ENCODE results near the gene PIEZO1. TPM values are rescaled to one million over a fixed set of nuclear protein-coding genes. Genes with fewer than 3 reads are reported as not detected.

The PIEZO1 gene
- total RNA-seq, 1 donor from 2014 or later = 45.9 TPM

- Histone ChIP-seq H3K9me3 (ENCODE audit: control insufficient read depth in 3 of 3, low read length in 3 of 3) (no peaks in the 10 kb centered on the region), H3K4me3 (ENCODE audit: low read length in 3 of 3) (no peak overlapping the region), H3K27me3 (ENCODE audit: control insufficient read depth in 3 of 3, insufficient read depth in 3 of 3, low read length in 3 of 3) (peaks cover 0 to 3% (median 0%) of the 10 kb centered on the region in 3 donors), H3K27ac (ENCODE audit: low read depth, low read length) (no peak overlapping the region), H3K9ac (ENCODE audit: low read depth in 1 of 3, low read length in 3 of 3) (no peak overlapping the region), H3K4me1 (ENCODE audit: control insufficient read depth in 3 of 3, insufficient read depth in 3 of 3, low read length in 3 of 3) (no peaks in the 10 kb centered on the region), H3K36me3 (ENCODE audit: control insufficient read depth in 3 of 3, insufficient read depth in 3 of 3, low read length in 3 of 3) (peaks cover 17 to 23% (median 18%) of the 10 kb centered on the region in 3 donors)
Observed at GRCh38 chr16:88721815-88722755, 62.9 kb downstream of the PIEZO1 start.

DNA sequence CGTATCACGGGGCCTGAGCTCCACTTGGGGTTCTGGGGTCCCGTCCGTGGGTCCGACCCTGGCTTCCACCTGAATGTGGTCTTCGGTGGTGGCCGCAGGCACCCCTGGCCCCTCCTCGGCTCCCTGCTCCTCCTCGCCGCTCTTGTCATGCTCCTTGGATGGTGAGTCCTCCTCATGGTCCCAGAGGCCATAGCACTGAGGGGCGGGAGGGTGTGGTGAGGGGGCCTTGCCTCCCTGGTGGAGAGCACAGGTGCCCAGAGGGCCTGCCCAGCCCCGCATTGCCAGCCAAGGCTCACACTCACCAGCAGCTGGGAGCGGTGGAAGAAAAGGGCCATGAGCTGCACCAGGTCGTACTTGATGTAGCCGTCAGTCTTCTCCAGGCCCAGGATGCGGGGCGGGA lies 63.8 kb downstream of the PIEZO1 start:
- peaks cover 24 to 31% (median 26%) of the 10 kb centered on the region in 3 donors for H3K36me3 ChIP-seq (ENCODE audit: control insufficient read depth in 3 of 3, insufficient read depth in 3 of 3, low read length in 3 of 3)
- H3K4me3 ChIP-seq (ENCODE audit: low read length in 3 of 3) = no peak overlapping the region
- no peaks in the 10 kb centered on the region for H3K9me3 ChIP-seq (ENCODE audit: control insufficient read depth in 3 of 3, low read length in 3 of 3)
- no peak overlapping the region for H3K27ac ChIP-seq (ENCODE audit: low read depth, low read length)
- H3K4me1 ChIP-seq (ENCODE audit: control insufficient read depth in 3 of 3, insufficient read depth in 3 of 3, low read length in 3 of 3) = no peaks in the 10 kb centered on the region
- no peak overlapping the region for H3K9ac ChIP-seq (ENCODE audit: low read depth in 1 of 3, low read length in 3 of 3)
- H3K27me3 ChIP-seq (ENCODE audit: control insufficient read depth in 3 of 3, insufficient read depth in 3 of 3, low read length in 3 of 3) = peaks cover 0 to 3% (median 0%) of the 10 kb centered on the region in 3 donors

- Histone ChIP-seq H3K9me3 (ENCODE audit: control insufficient read depth in 3 of 3, low read length in 3 of 3) (no peaks in the 10 kb centered on the region), H3K36me3 (ENCODE audit: control insufficient read depth in 3 of 3, insufficient read depth in 3 of 3, low read length in 3 of 3) (peaks cover 27 to 35% (median 30%) of the 10 kb centered on the region in 3 donors), H3K27me3 (ENCODE audit: control insufficient read depth in 3 of 3, insufficient read depth in 3 of 3, low read length in 3 of 3) (no peaks in the 10 kb centered on the region), H3K4me1 (ENCODE audit: control insufficient read depth in 3 of 3, insufficient read depth in 3 of 3, low read length in 3 of 3) (no peaks in the 10 kb centered on the region), H3K4me3 (ENCODE audit: low read length in 3 of 3) (no peak overlapping the region), H3K9ac (ENCODE audit: low read depth in 1 of 3, low read length in 3 of 3) (no peak overlapping the region), H3K27ac (ENCODE audit: low read depth, low read length) (no peak overlapping the region)
Observed at GRCh38 chr16:88720396-88720970, 64.5 kb downstream of the PIEZO1 start.

DNA sequence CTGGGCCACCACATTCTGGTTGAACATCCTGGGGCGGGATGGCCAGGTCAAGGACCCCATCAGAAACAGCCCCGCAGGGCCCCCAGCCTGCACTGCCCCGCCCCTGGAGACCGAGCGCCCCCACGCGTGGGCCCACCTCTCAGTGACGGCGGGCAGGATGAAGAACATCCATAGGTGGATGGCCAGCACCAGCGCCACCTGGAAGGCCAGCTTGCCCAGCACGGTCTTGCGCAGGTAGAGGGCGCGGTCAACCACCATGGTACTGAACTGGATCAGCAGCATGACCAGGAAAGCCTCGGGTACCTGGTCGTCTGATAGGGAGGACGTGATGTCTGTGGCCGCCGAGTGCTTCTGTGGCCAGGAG lies 65.1 kb downstream of the PIEZO1 start:
- Histone ChIP-seq H3K4me1 (ENCODE audit: control insufficient read depth in 3 of 3, insufficient read depth in 3 of 3, low read length in 3 of 3) (no peaks in the 10 kb centered on the region), H3K27me3 (ENCODE audit: control insufficient read depth in 3 of 3, insufficient read depth in 3 of 3, low read length in 3 of 3) (no peaks in the 10 kb centered on the region), H3K36me3 (ENCODE audit: control insufficient read depth in 3 of 3, insufficient read depth in 3 of 3, low read length in 3 of 3) (peaks cover 32 to 36% (median 35%) of the 10 kb centered on the region in 3 donors), H3K27ac (ENCODE audit: low read depth, low read length) (no peak overlapping the region), H3K4me3 (ENCODE audit: low read length in 3 of 3) (no peak overlapping the region), H3K9me3 (ENCODE audit: control insufficient read depth in 3 of 3, low read length in 3 of 3) (no peaks in the 10 kb centered on the region), H3K9ac (ENCODE audit: low read depth in 1 of 3, low read length in 3 of 3) (no peak overlapping the region)

DNA sequence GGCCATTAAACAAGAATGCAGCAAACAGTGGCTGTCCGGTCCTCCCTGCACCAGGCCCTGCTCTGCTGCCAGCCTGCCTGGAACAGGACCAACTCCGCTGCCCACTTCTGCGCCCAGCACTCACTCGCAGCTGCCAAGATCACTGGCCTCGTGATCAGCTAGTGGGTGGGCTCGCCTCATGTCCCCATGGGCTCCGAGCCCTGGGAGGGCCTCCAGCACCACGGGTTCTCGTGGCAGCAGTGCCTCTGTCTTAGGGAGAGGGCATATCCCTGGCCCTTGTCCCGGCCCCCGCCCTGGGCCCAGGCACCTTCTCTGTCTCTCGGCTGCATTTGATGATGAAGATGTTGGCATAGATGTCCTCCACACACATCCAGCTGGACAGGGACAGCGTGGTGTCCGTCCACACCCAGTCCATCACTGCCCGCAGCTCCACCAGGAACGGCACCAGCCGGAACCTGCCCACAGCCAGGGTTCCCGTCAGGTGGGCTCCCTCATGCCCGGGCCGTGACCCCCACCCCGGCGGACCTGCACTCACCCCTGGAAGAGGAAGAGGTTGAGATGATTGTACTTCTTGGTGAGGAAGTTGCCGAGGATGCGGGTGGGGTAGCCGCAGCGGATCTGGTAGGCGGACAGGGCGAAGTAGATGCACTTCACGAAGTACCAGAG lies 65.6 kb downstream of the PIEZO1 start:
- Histone ChIP-seq H3K27ac (ENCODE audit: low read depth, low read length) (no peak overlapping the region), H3K27me3 (ENCODE audit: control insufficient read depth in 3 of 3, insufficient read depth in 3 of 3, low read length in 3 of 3) (no peaks in the 10 kb centered on the region), H3K9me3 (ENCODE audit: control insufficient read depth in 3 of 3, low read length in 3 of 3) (no peaks in the 10 kb centered on the region), H3K4me3 (ENCODE audit: low read length in 3 of 3) (no peak overlapping the region), H3K36me3 (ENCODE audit: control insufficient read depth in 3 of 3, insufficient read depth in 3 of 3, low read length in 3 of 3) (peaks cover 34 to 38% (median 35%) of the 10 kb centered on the region in 3 donors), H3K9ac (ENCODE audit: low read depth in 1 of 3, low read length in 3 of 3) (no peak overlapping the region), H3K4me1 (ENCODE audit: control insufficient read depth in 3 of 3, insufficient read depth in 3 of 3, low read length in 3 of 3) (no peaks in the 10 kb centered on the region)

DNA sequence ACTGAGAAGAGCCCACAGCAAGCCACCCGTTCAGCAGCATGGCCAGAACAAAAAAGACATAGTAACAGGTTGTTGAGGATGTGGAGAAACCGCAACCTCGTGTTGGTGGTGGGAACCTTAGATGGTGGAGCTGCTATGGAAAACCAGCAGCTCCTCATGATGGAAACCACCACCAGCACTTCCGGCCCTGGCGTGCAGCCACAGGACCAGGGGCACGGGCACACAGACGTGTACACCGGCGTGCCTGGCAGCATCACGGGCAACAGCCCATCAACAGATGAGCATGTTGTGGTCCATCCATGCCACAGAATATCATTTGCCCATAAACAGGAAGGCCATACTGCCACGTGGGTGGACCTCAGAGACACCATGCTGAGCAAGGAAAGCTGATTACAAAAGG lies 66.8 kb downstream of the PIEZO1 start:
- Histone ChIP-seq H3K9me3 (ENCODE audit: control insufficient read depth in 3 of 3, low read length in 3 of 3) (no peaks in the 10 kb centered on the region), H3K27me3 (ENCODE audit: control insufficient read depth in 3 of 3, insufficient read depth in 3 of 3, low read length in 3 of 3) (no peaks in the 10 kb centered on the region), H3K4me1 (ENCODE audit: control insufficient read depth in 3 of 3, insufficient read depth in 3 of 3, low read length in 3 of 3) (no peaks in the 10 kb centered on the region), H3K4me3 (ENCODE audit: low read length in 3 of 3) (no peak overlapping the region), H3K27ac (ENCODE audit: low read depth, low read length) (no peak overlapping the region), H3K36me3 (ENCODE audit: control insufficient read depth in 3 of 3, insufficient read depth in 3 of 3, low read length in 3 of 3) (peaks cover 33 to 42% (median 41%) of the 10 kb centered on the region in 3 donors), H3K9ac (ENCODE audit: low read depth in 1 of 3, low read length in 3 of 3) (no peak overlapping the region)

DNA sequence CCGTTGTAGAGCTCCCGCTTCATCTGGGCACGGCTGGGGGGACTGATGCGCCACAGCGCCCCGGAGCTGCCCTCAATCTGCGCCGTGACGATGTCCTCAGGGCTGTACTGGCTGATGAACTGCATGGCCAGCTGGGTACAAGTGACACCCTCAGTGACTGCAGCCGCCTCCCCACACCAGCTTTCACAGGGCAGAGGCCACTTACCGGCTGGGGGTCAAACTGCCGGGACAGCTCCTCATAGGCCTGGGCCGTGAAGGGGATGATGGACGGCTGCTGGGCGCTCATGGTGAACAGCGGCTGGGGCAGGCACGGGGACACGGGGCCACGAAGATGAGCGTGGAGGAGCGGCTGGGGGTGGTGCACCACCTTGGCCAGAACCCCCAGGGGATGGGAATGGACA lies 68.4 kb downstream of the PIEZO1 start:
- Histone ChIP-seq H3K4me3 (ENCODE audit: low read length in 3 of 3) (no peak overlapping the region), H3K36me3 (ENCODE audit: control insufficient read depth in 3 of 3, insufficient read depth in 3 of 3, low read length in 3 of 3) (peaks cover 30 to 41% (median 39%) of the 10 kb centered on the region in 3 donors), H3K9me3 (ENCODE audit: control insufficient read depth in 3 of 3, low read length in 3 of 3) (no peaks in the 10 kb centered on the region), H3K27me3 (ENCODE audit: control insufficient read depth in 3 of 3, insufficient read depth in 3 of 3, low read length in 3 of 3) (no peaks in the 10 kb centered on the region), H3K9ac (ENCODE audit: low read depth in 1 of 3, low read length in 3 of 3) (no peak overlapping the region), H3K27ac (ENCODE audit: low read depth, low read length) (no peak overlapping the region), H3K4me1 (ENCODE audit: control insufficient read depth in 3 of 3, insufficient read depth in 3 of 3, low read length in 3 of 3) (no peaks in the 10 kb centered on the region)

DNA sequence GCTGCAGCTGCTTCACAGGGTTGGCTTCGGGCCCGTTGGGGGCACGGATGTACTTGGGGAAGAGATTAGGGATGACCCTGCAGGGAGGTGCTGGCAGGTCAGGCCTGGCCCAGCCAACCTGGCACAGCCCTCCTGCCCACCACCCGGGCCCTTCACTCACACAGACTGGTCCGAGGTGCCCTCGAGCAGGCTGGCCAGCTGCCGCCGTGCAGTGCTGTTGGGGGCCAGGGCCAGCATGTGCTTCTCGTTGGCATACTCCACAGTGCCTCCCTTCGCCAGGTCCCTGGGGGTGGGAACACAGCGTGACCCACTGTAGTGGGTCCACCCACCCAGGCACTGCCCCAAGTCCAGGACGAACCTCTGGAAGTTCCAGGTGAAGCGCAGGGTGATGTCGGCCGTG lies 68.8 kb downstream of the PIEZO1 start:
- Histone ChIP-seq H3K9me3 (ENCODE audit: control insufficient read depth in 3 of 3, low read length in 3 of 3) (no peaks in the 10 kb centered on the region), H3K36me3 (ENCODE audit: control insufficient read depth in 3 of 3, insufficient read depth in 3 of 3, low read length in 3 of 3) (peaks cover 30 to 39% (median 38%) of the 10 kb centered on the region in 3 donors), H3K27me3 (ENCODE audit: control insufficient read depth in 3 of 3, insufficient read depth in 3 of 3, low read length in 3 of 3) (no peaks in the 10 kb centered on the region), H3K27ac (ENCODE audit: low read depth, low read length) (no peak overlapping the region), H3K9ac (ENCODE audit: low read depth in 1 of 3, low read length in 3 of 3) (no peak overlapping the region), H3K4me3 (ENCODE audit: low read length in 3 of 3) (no peak overlapping the region), H3K4me1 (ENCODE audit: control insufficient read depth in 3 of 3, insufficient read depth in 3 of 3, low read length in 3 of 3) (no peaks in the 10 kb centered on the region)

DNA sequence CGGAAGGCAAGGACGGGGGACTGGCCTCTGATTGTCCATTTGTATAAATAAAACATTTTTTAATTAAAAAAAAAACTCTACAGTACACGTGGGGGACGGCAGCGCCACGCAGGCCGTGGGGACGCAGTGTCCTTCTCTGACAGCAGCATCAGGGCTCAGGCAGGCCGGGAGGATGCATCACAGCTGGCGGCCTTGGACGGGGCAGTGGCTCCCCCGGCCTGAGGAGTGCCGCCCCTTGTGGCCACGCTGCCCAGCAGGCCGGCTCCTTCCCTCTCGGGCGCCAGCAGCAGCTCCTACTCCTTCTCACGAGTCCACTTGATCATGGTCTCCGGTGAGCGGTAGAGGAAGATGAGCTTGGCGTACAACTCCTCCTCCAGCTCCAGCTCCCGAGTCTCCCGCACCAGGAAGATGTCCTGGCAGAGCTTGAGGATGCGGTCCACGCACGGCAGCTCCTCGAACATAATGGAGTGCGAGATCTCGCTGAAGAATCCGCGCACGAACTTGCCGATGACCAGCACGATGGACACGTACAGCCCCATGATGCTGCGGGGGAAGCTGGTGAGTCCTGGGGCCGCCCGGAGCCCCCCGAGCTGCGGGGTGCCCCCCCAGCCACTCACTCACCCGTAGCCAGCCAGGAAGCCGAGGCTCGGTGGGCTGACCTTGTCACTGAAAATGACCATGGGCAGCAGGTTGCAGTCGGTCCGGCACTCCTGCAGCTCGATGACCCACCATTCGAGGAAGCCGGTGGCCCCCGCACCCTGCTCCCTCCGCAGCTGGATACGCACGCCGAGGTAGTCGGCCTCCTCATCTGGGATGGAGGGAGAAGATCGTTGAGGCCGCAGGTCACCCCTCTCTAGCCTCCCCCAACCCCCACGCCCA lies 69.5 kb downstream of the PIEZO1 start:
- H3K36me3 ChIP-seq (ENCODE audit: control insufficient read depth in 3 of 3, insufficient read depth in 3 of 3, low read length in 3 of 3) = peaks cover 30 to 39% (median 38%) of the 10 kb centered on the region in 3 donors

More for the DNA sequence above, 69.5 kb downstream of the PIEZO1 start:
- H3K9ac ChIP-seq (ENCODE audit: low read depth in 1 of 3, low read length in 3 of 3) = no peak overlapping the region
- H3K4me1 ChIP-seq (ENCODE audit: control insufficient read depth in 3 of 3, insufficient read depth in 3 of 3, low read length in 3 of 3) = no peaks in the 10 kb centered on the region
- H3K27me3 ChIP-seq (ENCODE audit: control insufficient read depth in 3 of 3, insufficient read depth in 3 of 3, low read length in 3 of 3) = no peaks in the 10 kb centered on the region
- H3K4me3 ChIP-seq (ENCODE audit: low read length in 3 of 3) = no peak overlapping the region
- no peak overlapping the region for H3K27ac ChIP-seq (ENCODE audit: low read depth, low read length)
- H3K9me3 ChIP-seq (ENCODE audit: control insufficient read depth in 3 of 3, low read length in 3 of 3) = no peaks in the 10 kb centered on the region
